Measurements from ENCODE around the gene CHADL. TPM values are rescaled to one million over a fixed set of nuclear protein-coding genes. Genes with fewer than 3 reads are reported as not detected.

Gene CHADL
- total and polyA plus RNA-seq, 2 experiments from 2014 or later = 1.6 TPM; not detected in 1

DNA sequence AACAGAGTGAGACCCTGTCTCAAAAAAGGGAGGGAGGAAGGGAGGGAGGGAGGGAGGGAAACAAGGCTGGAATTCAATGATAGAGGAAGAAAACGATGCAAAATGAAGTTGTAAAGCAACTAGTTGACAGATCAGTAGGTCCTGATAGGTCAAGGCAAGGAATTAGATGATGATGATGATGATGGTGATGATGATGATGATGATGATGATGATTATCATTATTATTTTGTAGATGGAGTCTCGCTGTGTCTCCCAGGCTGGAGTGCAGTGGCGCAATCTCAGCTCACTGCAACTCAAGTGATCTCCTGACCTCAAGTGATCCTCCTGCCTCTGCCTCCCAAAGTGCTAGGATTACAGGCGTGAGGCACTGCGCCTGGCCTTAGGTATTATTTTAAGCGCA lies 46.9 kb downstream of the CHADL start (continued):
- TF ChIP-seq, protein P1, sequence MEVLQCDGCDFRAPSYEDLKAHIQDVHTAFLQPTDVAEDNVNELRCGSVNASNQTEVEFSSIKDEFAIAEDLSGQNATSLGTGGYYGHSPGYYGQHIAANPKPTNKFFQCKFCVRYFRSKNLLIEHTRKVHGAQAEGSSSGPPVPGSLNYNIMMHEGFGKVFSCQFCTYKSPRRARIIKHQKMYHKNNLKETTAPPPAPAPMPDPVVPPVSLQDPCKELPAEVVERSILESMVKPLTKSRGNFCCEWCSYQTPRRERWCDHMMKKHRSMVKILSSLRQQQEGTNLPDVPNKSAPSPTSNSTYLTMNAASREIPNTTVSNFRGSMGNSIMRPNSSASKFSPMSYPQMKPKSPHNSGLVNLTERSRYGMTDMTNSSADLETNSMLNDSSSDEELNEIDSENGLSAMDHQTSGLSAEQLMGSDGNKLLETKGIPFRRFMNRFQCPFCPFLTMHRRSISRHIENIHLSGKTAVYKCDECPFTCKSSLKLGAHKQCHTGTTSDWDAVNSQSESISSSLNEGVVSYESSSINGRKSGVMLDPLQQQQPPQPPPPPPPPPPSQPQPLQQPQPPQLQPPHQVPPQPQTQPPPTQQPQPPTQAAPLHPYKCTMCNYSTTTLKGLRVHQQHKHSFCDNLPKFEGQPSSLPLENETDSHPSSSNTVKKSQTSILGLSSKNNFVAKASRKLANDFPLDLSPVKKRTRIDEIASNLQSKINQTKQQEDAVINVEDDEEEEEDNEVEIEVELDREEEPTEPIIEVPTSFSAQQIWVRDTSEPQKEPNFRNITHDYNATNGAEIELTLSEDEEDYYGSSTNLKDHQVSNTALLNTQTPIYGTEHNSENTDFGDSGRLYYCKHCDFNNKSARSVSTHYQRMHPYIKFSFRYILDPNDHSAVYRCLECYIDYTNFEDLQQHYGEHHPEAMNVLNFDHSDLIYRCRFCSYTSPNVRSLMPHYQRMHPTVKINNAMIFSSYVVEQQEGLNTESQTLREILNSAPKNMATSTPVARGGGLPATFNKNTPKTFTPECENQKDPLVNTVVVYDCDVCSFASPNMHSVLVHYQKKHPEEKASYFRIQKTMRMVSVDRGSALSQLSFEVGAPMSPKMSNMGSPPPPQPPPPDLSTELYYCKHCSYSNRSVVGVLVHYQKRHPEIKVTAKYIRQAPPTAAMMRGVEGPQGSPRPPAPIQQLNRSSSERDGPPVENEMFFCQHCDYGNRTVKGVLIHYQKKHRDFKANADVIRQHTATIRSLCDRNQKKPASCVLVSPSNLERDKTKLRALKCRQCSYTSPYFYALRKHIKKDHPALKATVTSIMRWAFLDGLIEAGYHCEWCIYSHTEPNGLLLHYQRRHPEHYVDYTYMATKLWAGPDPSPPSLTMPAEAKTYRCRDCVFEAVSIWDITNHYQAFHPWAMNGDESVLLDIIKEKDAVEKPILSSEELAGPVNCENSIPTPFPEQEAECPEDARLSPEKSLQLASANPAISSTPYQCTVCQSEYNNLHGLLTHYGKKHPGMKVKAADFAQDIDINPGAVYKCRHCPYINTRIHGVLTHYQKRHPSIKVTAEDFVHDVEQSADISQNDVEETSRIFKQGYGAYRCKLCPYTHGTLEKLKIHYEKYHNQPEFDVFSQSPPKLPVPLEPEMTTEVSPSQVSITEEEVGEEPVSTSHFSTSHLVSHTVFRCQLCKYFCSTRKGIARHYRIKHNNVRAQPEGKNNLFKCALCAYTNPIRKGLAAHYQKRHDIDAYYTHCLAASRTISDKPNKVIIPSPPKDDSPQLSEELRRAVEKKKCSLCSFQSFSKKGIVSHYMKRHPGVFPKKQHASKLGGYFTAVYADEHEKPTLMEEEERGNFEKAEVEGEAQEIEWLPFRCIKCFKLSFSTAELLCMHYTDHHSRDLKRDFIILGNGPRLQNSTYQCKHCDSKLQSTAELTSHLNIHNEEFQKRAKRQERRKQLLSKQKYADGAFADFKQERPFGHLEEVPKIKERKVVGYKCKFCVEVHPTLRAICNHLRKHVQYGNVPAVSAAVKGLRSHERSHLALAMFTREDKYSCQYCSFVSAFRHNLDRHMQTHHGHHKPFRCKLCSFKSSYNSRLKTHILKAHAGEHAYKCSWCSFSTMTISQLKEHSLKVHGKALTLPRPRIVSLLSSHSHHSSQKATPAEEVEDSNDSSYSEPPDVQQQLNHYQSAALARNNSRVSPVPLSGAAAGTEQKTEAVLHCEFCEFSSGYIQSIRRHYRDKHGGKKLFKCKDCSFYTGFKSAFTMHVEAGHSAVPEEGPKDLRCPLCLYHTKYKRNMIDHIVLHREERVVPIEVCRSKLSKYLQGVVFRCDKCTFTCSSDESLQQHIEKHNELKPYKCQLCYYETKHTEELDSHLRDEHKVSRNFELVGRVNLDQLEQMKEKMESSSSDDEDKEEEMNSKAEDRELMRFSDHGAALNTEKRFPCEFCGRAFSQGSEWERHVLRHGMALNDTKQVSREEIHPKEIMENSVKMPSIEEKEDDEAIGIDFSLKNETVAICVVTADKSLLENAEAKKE (CRISPR knock-in tag; IDR thresholded peaks at IDR 0.05) = no peak
- no peak for TF ChIP-seq NANOG (IDR thresholded peaks at IDR 0.05; ENCODE audit: borderline replicate concordance)
- TF ChIP-seq EZH2phosphoT487 (IDR thresholded peaks at IDR 0.05; ENCODE audit: unreplicated experiment) = no peak
- TF ChIP-seq, protein P2, sequence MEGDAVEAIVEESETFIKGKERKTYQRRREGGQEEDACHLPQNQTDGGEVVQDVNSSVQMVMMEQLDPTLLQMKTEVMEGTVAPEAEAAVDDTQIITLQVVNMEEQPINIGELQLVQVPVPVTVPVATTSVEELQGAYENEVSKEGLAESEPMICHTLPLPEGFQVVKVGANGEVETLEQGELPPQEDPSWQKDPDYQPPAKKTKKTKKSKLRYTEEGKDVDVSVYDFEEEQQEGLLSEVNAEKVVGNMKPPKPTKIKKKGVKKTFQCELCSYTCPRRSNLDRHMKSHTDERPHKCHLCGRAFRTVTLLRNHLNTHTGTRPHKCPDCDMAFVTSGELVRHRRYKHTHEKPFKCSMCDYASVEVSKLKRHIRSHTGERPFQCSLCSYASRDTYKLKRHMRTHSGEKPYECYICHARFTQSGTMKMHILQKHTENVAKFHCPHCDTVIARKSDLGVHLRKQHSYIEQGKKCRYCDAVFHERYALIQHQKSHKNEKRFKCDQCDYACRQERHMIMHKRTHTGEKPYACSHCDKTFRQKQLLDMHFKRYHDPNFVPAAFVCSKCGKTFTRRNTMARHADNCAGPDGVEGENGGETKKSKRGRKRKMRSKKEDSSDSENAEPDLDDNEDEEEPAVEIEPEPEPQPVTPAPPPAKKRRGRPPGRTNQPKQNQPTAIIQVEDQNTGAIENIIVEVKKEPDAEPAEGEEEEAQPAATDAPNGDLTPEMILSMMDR (conservative IDR thresholded peaks at IDR 0.05; ENCODE audit: low read depth in 2 of 2) = no peak
- no peak for TF ChIP-seq EZH2 (IDR thresholded peaks at IDR 0.05; ENCODE audit: low read depth, unreplicated experiment)

DNA sequence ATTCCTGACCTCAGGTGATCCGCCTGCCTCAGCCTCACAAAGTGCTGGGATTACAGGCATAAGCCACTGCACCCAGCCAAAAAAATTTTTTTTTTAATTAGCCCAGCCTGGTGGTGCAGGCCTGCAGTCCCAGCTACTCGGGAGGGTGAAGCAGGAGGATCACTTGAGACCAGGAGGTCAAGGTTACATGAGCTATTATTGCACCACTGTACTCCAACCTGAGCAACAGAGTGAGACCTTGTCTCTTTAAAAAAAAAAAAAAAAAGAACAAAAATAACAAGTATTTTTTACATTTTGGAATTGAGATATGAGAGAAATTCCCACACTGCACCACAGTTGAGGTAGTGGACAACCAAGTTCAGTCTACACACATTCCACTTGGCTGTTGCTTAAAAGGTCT lies 49.3 kb downstream of the CHADL start:
- ATAC-seq (no peak), DNase-seq (ENCODE audit: low spot score) (no peak)
- H3K4me1 Mint-ChIP-seq = peaks cover 2% of the 10 kb centered on the region
- no peak overlapping the region for H3K4me3 Mint-ChIP-seq
- H3K9me2 ChIP-seq (ENCODE audit: insufficient read depth) = no peaks in the 10 kb centered on the region
- no peaks in the 10 kb centered on the region for H4K20me1 ChIP-seq (replicated peaks; ENCODE audit: insufficient read depth)
- TF ChIP-seq EZH2 (IDR thresholded peaks at IDR 0.05; ENCODE audit: low read depth, unreplicated experiment) (no peak), EZH2phosphoT487 (IDR thresholded peaks at IDR 0.05; ENCODE audit: unreplicated experiment) (no peak)
- TF ChIP-seq, protein P3, sequence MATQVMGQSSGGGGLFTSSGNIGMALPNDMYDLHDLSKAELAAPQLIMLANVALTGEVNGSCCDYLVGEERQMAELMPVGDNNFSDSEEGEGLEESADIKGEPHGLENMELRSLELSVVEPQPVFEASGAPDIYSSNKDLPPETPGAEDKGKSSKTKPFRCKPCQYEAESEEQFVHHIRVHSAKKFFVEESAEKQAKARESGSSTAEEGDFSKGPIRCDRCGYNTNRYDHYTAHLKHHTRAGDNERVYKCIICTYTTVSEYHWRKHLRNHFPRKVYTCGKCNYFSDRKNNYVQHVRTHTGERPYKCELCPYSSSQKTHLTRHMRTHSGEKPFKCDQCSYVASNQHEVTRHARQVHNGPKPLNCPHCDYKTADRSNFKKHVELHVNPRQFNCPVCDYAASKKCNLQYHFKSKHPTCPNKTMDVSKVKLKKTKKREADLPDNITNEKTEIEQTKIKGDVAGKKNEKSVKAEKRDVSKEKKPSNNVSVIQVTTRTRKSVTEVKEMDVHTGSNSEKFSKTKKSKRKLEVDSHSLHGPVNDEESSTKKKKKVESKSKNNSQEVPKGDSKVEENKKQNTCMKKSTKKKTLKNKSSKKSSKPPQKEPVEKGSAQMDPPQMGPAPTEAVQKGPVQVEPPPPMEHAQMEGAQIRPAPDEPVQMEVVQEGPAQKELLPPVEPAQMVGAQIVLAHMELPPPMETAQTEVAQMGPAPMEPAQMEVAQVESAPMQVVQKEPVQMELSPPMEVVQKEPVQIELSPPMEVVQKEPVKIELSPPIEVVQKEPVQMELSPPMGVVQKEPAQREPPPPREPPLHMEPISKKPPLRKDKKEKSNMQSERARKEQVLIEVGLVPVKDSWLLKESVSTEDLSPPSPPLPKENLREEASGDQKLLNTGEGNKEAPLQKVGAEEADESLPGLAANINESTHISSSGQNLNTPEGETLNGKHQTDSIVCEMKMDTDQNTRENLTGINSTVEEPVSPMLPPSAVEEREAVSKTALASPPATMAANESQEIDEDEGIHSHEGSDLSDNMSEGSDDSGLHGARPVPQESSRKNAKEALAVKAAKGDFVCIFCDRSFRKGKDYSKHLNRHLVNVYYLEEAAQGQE (IDR thresholded peaks at IDR 0.05; ENCODE audit: unreplicated experiment) = no peak
- TF ChIP-seq, protein P2 (conservative IDR thresholded peaks at IDR 0.05; ENCODE audit: low read depth in 2 of 2) = no peak
- no peak overlapping the region for H3K4me3 ChIP-seq
- H3K4me1 ChIP-seq (ENCODE audit: insufficient read depth) = no peaks in the 10 kb centered on the region; the same call in 1 of the 2 replicates
- H3K4me2 ChIP-seq = no peak overlapping the region
- H3K27ac ChIP-seq (ENCODE audit: low read depth) = no peak overlapping the region
- peaks cover 4% of the 10 kb centered on the region for H3K27me3 Mint-ChIP-seq (ENCODE audit: insufficient read depth, low read depth, poor library complexity)
- no peaks in the 10 kb centered on the region for H3K36me3 Mint-ChIP-seq (ENCODE audit: low read depth)
- peaks cover 1% of the 10 kb centered on the region; the same call in 2 of the 3 replicates for H3K9me3 Mint-ChIP-seq
- H3K27ac Mint-ChIP-seq = no peak overlapping the region
- no peaks in the 10 kb centered on the region for H3K36me3 ChIP-seq (ENCODE audit: insufficient read depth)
- no peaks in the 10 kb centered on the region for H3K79me2 ChIP-seq (replicated peaks; ENCODE audit: insufficient read depth)
- H3F3A ChIP-seq (replicated peaks; ENCODE audit: low read depth) = no peaks in the 10 kb centered on the region
- H3K27me3 ChIP-seq (ENCODE audit: insufficient read depth) = peaks cover 6% of the 10 kb centered on the region
- no peak overlapping the region for H2AFZ ChIP-seq
